ENCODE data around the gene TNFSF15. TPM values are rescaled to one million over a fixed set of nuclear protein-coding genes. Genes with fewer than 3 reads are reported as not detected.

TNFSF15 gene
- total RNA-seq, 5 donors from 2014 or later (not counting 1 experiment from before 2014, with no cell fraction given), result 0.07 TPM; not detected in 4

DNA sequence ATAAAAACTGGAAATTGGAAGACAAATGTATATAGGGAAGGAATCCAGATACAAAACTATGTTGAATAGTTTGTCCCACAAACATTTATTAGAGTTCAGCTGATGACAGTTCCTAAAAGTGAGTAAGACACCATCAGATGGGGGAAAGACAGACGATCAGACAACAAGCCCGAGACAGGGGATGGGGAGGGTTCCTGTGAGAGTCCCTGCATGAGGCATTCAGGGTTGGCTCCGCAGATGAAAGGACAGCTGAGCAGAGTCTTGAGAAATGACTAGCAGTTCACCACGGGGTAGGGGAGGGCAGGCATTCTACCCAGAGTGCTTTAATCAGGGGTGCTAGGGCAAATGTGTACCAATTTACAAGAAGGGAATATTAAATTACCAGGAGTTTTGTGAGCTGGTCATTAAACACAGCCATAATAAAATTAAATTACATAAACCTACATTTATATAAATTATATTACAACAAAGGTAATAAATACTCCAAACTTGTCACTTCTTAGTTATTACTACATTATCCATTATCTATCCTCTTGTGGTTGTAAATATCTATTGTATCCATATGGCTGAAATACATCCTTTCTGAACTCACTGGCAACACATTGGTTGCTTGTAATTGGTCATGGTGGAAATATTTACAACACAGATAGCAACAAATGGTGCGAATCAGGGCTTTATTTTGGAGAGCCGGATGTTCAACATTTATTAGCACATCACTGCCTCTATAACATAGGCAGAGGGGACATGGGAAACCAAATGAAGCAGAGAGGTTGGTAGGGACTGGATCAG, 27.8 kb downstream of the TNFSF15 start:
- H3K4me1 Mint-ChIP-seq, result peaks cover 30 to 46% (median 31%) of the 10 kb centered on the region in 3 donors
- no peak overlapping the region for H3K4me3 ChIP-seq (ENCODE audit: control insufficient read depth in 1 of 2, extremely low read depth in 1 of 2, low read length in 1 of 2)
- H3K27me3 Mint-ChIP-seq, result peaks cover 0 to 7% of the 10 kb centered on the region in 2 donors
- CTCF ChIA-PET, result no interaction called here
- H3K9me3 Mint-ChIP-seq, result peaks cover 0 to 4% (median 0%) of the 10 kb centered on the region in 3 donors
- peak; percentile 93 to 100 (median 98) for ATAC-seq (replicated peaks in 1 of 4)
- H3K27me3 ChIP-seq (replicated peaks in 1 of 2; ENCODE audit: control insufficient read depth in 2 of 2, extremely low read depth in 1 of 2, insufficient read depth in 2 of 2, low read length in 1 of 2), result peaks cover 0 to 2% of the 10 kb centered on the region in 2 experiments
- DNase-seq, result peak in 30 of 35 experiments; percentile 5 to 55 (median 32)
- 29% methylated on average over 3 of the region's 6 CpGs for WGBS (ENCODE audit: insufficient coverage)
- no peaks in the 10 kb centered on the region for H3K36me3 Mint-ChIP-seq
- H3K4me1 ChIP-seq (ENCODE audit: control insufficient read depth in 1 of 2, extremely low read depth in 1 of 2, insufficient read depth in 2 of 2, low read length in 2 of 2), result peaks cover 3 to 4% of the 10 kb centered on the region in 2 experiments
- no peak overlapping the region for H3K27ac Mint-ChIP-seq
- POLR2A ChIA-PET, result no interaction called here
- no peaks in the 10 kb centered on the region for H3K9me3 ChIP-seq
- H3K36me3 ChIP-seq (ENCODE audit: control insufficient read depth in 2 of 2, extremely low read depth in 1 of 2, insufficient read depth in 1 of 2, low read length in 1 of 2), result no peaks in the 10 kb centered on the region
- H3K4me3 Mint-ChIP-seq, result no peak overlapping the region
- H3K27ac ChIP-seq (ENCODE audit: low read length), result no peak overlapping the region

DNA sequence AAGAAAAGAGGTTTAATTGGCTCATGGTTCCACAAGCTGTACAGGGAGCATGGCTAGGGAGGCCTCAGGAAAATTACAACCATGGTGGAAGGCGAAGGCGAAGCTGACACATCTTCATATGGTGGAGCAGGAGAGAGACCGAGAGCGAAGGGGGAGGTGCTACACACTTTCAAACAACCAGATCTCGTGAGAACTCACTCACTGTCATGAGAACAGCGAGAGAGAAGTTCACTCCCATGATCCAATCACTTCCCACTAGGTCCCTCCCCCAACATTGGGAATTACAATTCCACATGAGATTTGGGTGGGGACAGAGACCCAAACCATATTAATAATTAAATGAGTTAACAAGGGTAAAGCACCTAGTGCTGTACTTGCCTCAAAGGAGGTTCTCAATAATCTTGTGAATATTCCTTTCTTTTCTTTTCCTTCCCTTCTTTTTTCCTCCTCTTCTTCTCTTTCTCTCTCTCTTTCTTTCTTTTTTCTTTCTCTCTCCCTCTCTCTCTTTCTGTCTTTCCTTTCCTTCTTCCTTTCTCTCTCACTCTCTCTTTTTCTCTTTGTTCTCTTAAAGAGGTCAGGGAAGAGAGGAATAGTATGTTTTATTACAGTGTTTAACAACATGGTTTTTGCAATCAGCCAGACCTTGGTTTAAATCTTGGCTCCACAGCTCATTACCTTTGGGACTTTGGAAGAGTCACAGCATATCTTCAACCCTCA, 29.0 kb downstream of the TNFSF15 start:
- no peak overlapping the region for H3K27ac ChIP-seq (ENCODE audit: low read length)
- Mint-ChIP-seq H3K27ac (no peak overlapping the region), H3K27me3 (peaks cover 0 to 7% of the 10 kb centered on the region in 2 donors), H3K4me1 (peaks cover 30 to 46% (median 31%) of the 10 kb centered on the region in 3 donors), H3K4me3 (no peak overlapping the region), H3K36me3 (no peaks in the 10 kb centered on the region), H3K9me3 (peaks cover 0 to 4% (median 0%) of the 10 kb centered on the region in 3 donors)
- peaks cover 0 to 2% of the 10 kb centered on the region in 2 experiments for H3K27me3 ChIP-seq (replicated peaks in 1 of 2; ENCODE audit: control insufficient read depth in 2 of 2, extremely low read depth in 1 of 2, insufficient read depth in 2 of 2, low read length in 1 of 2)
- ChIA-PET POLR2A (no interaction called here), CTCF (no interaction called here)
- no peaks in the 10 kb centered on the region for H3K36me3 ChIP-seq (ENCODE audit: control insufficient read depth in 2 of 2, extremely low read depth in 1 of 2, insufficient read depth in 1 of 2, low read length in 1 of 2)
- WGBS (ENCODE audit: insufficient coverage), result 100% methylated on average over 1 of the region's 6 CpGs
- H3K4me1 ChIP-seq (ENCODE audit: control insufficient read depth in 1 of 2, extremely low read depth in 1 of 2, insufficient read depth in 2 of 2, low read length in 2 of 2), result peaks cover 3 to 4% of the 10 kb centered on the region in 2 experiments
- ATAC-seq (replicated peaks in 1 of 4), result no peak
- H3K4me3 ChIP-seq (ENCODE audit: control insufficient read depth in 1 of 2, extremely low read depth in 1 of 2, low read length in 1 of 2), result no peak overlapping the region
- DNase-seq, result no peak
- no peaks in the 10 kb centered on the region for H3K9me3 ChIP-seq

DNA sequence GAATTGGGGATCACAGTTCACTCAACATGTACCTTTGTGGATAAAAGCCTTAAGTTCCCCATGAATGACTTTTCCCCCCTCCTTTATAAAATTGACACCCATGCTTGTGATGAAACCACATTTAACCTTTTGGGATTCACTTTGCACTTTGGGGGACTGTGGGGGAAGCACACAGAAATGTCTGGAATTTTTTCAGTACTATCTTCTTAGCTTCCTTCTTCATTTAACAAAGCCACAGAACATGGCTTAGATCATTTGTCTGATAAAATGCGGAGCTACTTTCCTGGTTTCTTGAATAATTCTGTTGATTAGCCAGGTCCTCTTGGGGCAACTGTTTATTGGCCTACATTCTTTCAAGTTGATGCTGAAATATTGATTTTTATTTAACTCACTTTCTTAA, 29.9 kb downstream of the TNFSF15 start:
- Mint-ChIP-seq H3K4me3 (no peak overlapping the region), H3K4me1 (peaks cover 30 to 46% (median 31%) of the 10 kb centered on the region in 3 donors), H3K27ac (no peak overlapping the region), H3K27me3 (peaks cover 0 to 7% of the 10 kb centered on the region in 2 donors), H3K36me3 (no peaks in the 10 kb centered on the region), H3K9me3 (no peaks in the 10 kb centered on the region)
- DNase-seq (no peak), ATAC-seq (replicated peaks in 1 of 4) (no peak)
- Histone ChIP-seq H3K36me3 (ENCODE audit: control insufficient read depth in 2 of 2, extremely low read depth in 1 of 2, insufficient read depth in 1 of 2, low read length in 1 of 2) (no peaks in the 10 kb centered on the region), H3K9me3 (no peaks in the 10 kb centered on the region), H3K4me1 (ENCODE audit: control insufficient read depth in 1 of 2, extremely low read depth in 1 of 2, insufficient read depth in 2 of 2, low read length in 2 of 2) (peaks cover 3 to 4% of the 10 kb centered on the region in 2 experiments), H3K27ac (ENCODE audit: low read length) (no peak overlapping the region), H3K4me3 (ENCODE audit: control insufficient read depth in 1 of 2, extremely low read depth in 1 of 2, low read length in 1 of 2) (no peak overlapping the region), H3K27me3 (replicated peaks in 1 of 2; ENCODE audit: control insufficient read depth in 2 of 2, extremely low read depth in 1 of 2, insufficient read depth in 2 of 2, low read length in 1 of 2) (peaks cover 0 to 2% of the 10 kb centered on the region in 2 experiments)
- CTCF ChIA-PET, result no interaction called here
- no CpG with 5 or more reads among the region's 1 CpG for WGBS (ENCODE audit: insufficient coverage)
- POLR2A ChIA-PET, result no interaction called here

DNA sequence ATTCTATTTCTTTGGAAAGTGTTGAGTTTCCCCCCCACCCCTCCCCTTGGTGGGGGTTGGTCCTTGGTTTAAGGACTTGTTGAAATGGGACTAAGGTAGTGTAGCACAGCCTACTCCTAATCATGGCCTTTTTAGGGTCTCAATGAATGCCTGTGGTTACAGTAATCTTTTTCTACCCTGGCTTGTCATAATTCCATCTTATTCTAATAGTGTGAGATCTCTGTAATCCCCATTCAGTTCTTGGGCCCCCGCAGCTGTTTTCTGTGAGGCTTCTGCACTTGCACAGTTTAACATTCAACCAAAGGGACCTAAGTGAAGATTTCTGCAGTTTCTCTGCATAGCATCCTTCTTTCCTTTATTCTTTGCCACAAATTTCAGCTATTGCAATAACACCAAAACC, 30.7 kb downstream of the TNFSF15 start:
- no peak for DNase-seq
- Mint-ChIP-seq H3K27me3 (peaks cover 0 to 7% of the 10 kb centered on the region in 2 donors), H3K4me1 (peaks cover 31 to 46% (median 33%) of the 10 kb centered on the region in 3 donors), H3K36me3 (no peaks in the 10 kb centered on the region), H3K9me3 (no peaks in the 10 kb centered on the region), H3K4me3 (no peak overlapping the region), H3K27ac (no peak overlapping the region)
- WGBS (ENCODE audit: insufficient coverage), result no CpG with 5 or more reads among the region's 1 CpG
- no peak overlapping the region for H3K4me3 ChIP-seq (ENCODE audit: control insufficient read depth in 1 of 2, extremely low read depth in 1 of 2, low read length in 1 of 2)
- H3K4me1 ChIP-seq (ENCODE audit: control insufficient read depth in 1 of 2, extremely low read depth in 1 of 2, insufficient read depth in 2 of 2, low read length in 2 of 2), result peaks cover 3 to 4% of the 10 kb centered on the region in 2 experiments
- ATAC-seq (replicated peaks in 1 of 4), result no peak
- ChIA-PET CTCF (interaction anchor here in 1 of 2 donors (0.5 kb wide), 2 partner anchors 32 to 373 kb away, joined by 4 to 7 read pairs; no protein-coding TSS in a partner anchor), POLR2A (no interaction called here)
- no peak overlapping the region for H3K27ac ChIP-seq (ENCODE audit: low read length)
- no peaks in the 10 kb centered on the region for H3K9me3 ChIP-seq
- H3K36me3 ChIP-seq (ENCODE audit: control insufficient read depth in 2 of 2, extremely low read depth in 1 of 2, insufficient read depth in 1 of 2, low read length in 1 of 2), result no peaks in the 10 kb centered on the region
- H3K27me3 ChIP-seq (replicated peaks in 1 of 2; ENCODE audit: control insufficient read depth in 2 of 2, extremely low read depth in 1 of 2, insufficient read depth in 2 of 2, low read length in 1 of 2), result peaks cover 0 to 2% of the 10 kb centered on the region in 2 experiments

DNA sequence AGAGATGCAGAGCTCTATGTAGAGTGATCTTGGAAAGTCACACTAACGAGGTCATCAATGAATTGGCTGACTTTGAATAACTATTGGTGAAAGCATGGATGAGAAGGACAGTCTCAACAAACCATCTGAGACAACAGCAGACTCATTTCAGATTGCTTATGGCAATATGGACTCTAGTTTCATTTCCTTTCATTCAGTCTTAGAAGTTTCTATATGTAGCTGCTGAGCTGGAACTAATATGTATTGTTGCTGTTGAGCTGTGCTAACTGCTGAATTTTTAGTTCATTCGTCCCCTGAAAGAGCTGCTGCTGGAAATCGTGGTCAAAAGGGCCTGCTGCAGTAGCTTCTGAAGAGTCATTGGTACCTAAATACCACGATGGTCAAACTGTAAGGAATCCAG, 31.3 kb downstream of the TNFSF15 start:
- CTCF ChIA-PET, result interaction anchor here in 1 of 2 donors (0.5 kb wide), 1 partner anchor 373 kb away, joined by 4 read pairs; no protein-coding TSS in a partner anchor
- POLR2A ChIA-PET, result no interaction called here

DNA sequence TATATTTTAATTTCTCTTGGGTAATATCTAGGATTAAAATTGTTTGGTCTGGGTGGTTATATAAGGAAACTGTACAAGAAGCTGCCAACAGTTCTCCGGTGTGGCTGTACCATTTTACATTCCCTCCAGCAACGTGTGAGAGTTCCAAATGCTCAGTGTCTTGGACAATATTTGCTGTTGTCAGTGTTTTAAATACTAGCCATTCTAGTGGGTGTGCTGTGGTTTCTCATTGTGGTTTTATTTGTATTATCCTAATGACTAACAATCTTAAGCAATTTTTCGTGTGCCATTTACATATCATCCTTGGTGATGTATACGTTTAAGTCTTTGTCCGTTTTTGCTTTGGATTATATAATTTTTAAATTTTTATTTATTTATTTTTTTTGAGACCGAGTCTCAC, 34.0 kb downstream of the TNFSF15 start:
- ChIA-PET CTCF (no interaction called here), POLR2A (no interaction called here)
- Histone ChIP-seq H3K27ac (ENCODE audit: low read length) (no peak overlapping the region), H3K9me3 (no peaks in the 10 kb centered on the region), H3K36me3 (ENCODE audit: control insufficient read depth in 2 of 2, extremely low read depth in 1 of 2, insufficient read depth in 1 of 2, low read length in 1 of 2) (no peaks in the 10 kb centered on the region), H3K4me1 (ENCODE audit: control insufficient read depth in 1 of 2, extremely low read depth in 1 of 2, insufficient read depth in 2 of 2, low read length in 2 of 2) (peaks cover 0 to 3% of the 10 kb centered on the region in 2 experiments), H3K27me3 (replicated peaks in 1 of 2; ENCODE audit: control insufficient read depth in 2 of 2, extremely low read depth in 1 of 2, insufficient read depth in 2 of 2, low read length in 1 of 2) (no peaks in the 10 kb centered on the region), H3K4me3 (ENCODE audit: control insufficient read depth in 1 of 2, extremely low read depth in 1 of 2, low read length in 1 of 2) (no peak overlapping the region)
- no peaks in the 10 kb centered on the region for H3K9me3 Mint-ChIP-seq
- H3K27ac Mint-ChIP-seq, result no peak overlapping the region
- peaks cover 0 to 1% of the 10 kb centered on the region in 2 donors for H3K27me3 Mint-ChIP-seq
- peaks cover 22 to 28% (median 26%) of the 10 kb centered on the region in 3 donors for H3K4me1 Mint-ChIP-seq
- DNase-seq (no peak), ATAC-seq (replicated peaks in 1 of 4) (no peak)
- no peaks in the 10 kb centered on the region for H3K36me3 Mint-ChIP-seq
- WGBS (ENCODE audit: insufficient coverage), result no CpG with 5 or more reads among the region's 6 CpGs
- no peak overlapping the region for H3K4me3 Mint-ChIP-seq

More for the DNA sequence above, 31.3 kb downstream of the TNFSF15 start:
- no peak overlapping the region for H3K27ac Mint-ChIP-seq
- Histone ChIP-seq H3K36me3 (ENCODE audit: control insufficient read depth in 2 of 2, extremely low read depth in 1 of 2, insufficient read depth in 1 of 2, low read length in 1 of 2) (no peaks in the 10 kb centered on the region), H3K4me3 (ENCODE audit: control insufficient read depth in 1 of 2, extremely low read depth in 1 of 2, low read length in 1 of 2) (no peak overlapping the region), H3K27me3 (replicated peaks in 1 of 2; ENCODE audit: control insufficient read depth in 2 of 2, extremely low read depth in 1 of 2, insufficient read depth in 2 of 2, low read length in 1 of 2) (peaks cover 0 to 2% of the 10 kb centered on the region in 2 experiments), H3K9me3 (no peaks in the 10 kb centered on the region), H3K27ac (ENCODE audit: low read length) (no peak overlapping the region), H3K4me1 (ENCODE audit: control insufficient read depth in 1 of 2, extremely low read depth in 1 of 2, insufficient read depth in 2 of 2, low read length in 2 of 2) (peaks cover 3 to 4% of the 10 kb centered on the region in 2 experiments)
- DNase-seq (no peak), ATAC-seq (replicated peaks in 1 of 4) (no peak)
- peaks cover 31 to 46% (median 33%) of the 10 kb centered on the region in 3 donors for H3K4me1 Mint-ChIP-seq
- no peaks in the 10 kb centered on the region for H3K9me3 Mint-ChIP-seq
- no peak overlapping the region for H3K4me3 Mint-ChIP-seq
- H3K36me3 Mint-ChIP-seq, result no peaks in the 10 kb centered on the region
- 39% methylated on average over 3 of the region's 4 CpGs for WGBS (ENCODE audit: insufficient coverage)
- H3K27me3 Mint-ChIP-seq, result peaks cover 0 to 4% of the 10 kb centered on the region in 2 donors
